SH-SY5Y (cell line): ENCODE data around the gene UPF3A.

Experiments
- GATA2 ChIP-seq: IDR thresholded peaks from 2 replicates; pipeline ENCODE4 v1.6.1; 2011; ENCODE audit warnings: mild to moderate bottlenecking, low read depth, low read length
- GATA3 ChIP-seq: IDR thresholded peaks from 2 replicates; pipeline ENCODE4 v1.6.1; 2011; ENCODE audit warnings: low read depth, mild to moderate bottlenecking, low read length, moderate library complexity

GRCh38 chr13:114304346-114305034 is 23.1 kb downstream of the UPF3A start:
- TF ChIP-seq GATA2 (no peak), GATA3 (no peak)
